ENCODE measurements around the gene PNP.

The PNP gene

GRCh38 chr14:20469890-20470602 lies 840 bp downstream of the PNP start:
- Histone ChIP-seq H3K4me3 (replicated peaks; ENCODE audit: insufficient read depth, low read length) (peak overlapping the region; percentile 97), H3K27ac (replicated peaks) (peak overlapping the region; percentile 98), H3K27me3 (ENCODE audit: insufficient read depth, poor library complexity, severe bottlenecking) (no peaks in the 10 kb centered on the region)
- peak; percentile 73 to 81 for DNase-seq (ENCODE audit: low read depth in 1 of 2, low spot score in 1 of 2)
- TF ChIP-seq POLR2AphosphoS5 (IDR thresholded peaks at IDR 0.05; ENCODE audit: low read depth) (peak; percentile 74), GABPA (IDR thresholded peaks at IDR 0.05; ENCODE audit: low read depth) (no peak), CTCF (IDR thresholded peaks at IDR 0.05; ENCODE audit: insufficient read depth, low read length) (no peak), REST (IDR thresholded peaks at IDR 0.05; ENCODE audit: insufficient replicate concordance, low read depth) (no peak), SPI1 (IDR thresholded peaks at IDR 0.05; ENCODE audit: borderline replicate concordance, low read depth) (peak; percentile 91)

GRCh38 chr14:20470603-20470901 lies 1.3 kb downstream of the PNP start:
- no peak for TF ChIP-seq GABPA (IDR thresholded peaks at IDR 0.05; ENCODE audit: low read depth)
- no peak for TF ChIP-seq SPI1 (IDR thresholded peaks at IDR 0.05; ENCODE audit: borderline replicate concordance, low read depth)
- TF ChIP-seq CTCF (IDR thresholded peaks at IDR 0.05; ENCODE audit: insufficient read depth, low read length) = no peak
- no peak for TF ChIP-seq POLR2AphosphoS5 (IDR thresholded peaks at IDR 0.05; ENCODE audit: low read depth)
- TF ChIP-seq REST (IDR thresholded peaks at IDR 0.05; ENCODE audit: insufficient replicate concordance, low read depth) = no peak
- peak overlapping the region; percentile 98 for H3K27ac ChIP-seq (replicated peaks)
- peak in 1 of 2 experiments; percentile 25 for DNase-seq (ENCODE audit: low read depth in 1 of 2, low spot score in 1 of 2)
- peak overlapping the region; percentile 97 for H3K4me3 ChIP-seq (replicated peaks; ENCODE audit: insufficient read depth, low read length)
- no peaks in the 10 kb centered on the region for H3K27me3 ChIP-seq (ENCODE audit: insufficient read depth, poor library complexity, severe bottlenecking)

GRCh38 chr14:20472536-20473169 lies 3.4 kb downstream of the PNP start:
- peak overlapping the region; percentile 98 for H3K27ac ChIP-seq (replicated peaks)
- H3K27me3 ChIP-seq (ENCODE audit: insufficient read depth, poor library complexity, severe bottlenecking) = no peaks in the 10 kb centered on the region
- TF ChIP-seq SPI1 (IDR thresholded peaks at IDR 0.05; ENCODE audit: borderline replicate concordance, low read depth) (no peak), GABPA (IDR thresholded peaks at IDR 0.05; ENCODE audit: low read depth) (no peak), CTCF (IDR thresholded peaks at IDR 0.05; ENCODE audit: insufficient read depth, low read length) (no peak), REST (IDR thresholded peaks at IDR 0.05; ENCODE audit: insufficient replicate concordance, low read depth) (no peak), POLR2AphosphoS5 (IDR thresholded peaks at IDR 0.05; ENCODE audit: low read depth) (no peak)
- no peak overlapping the region; the same call in 1 of the 2 replicates for H3K4me3 ChIP-seq (replicated peaks; ENCODE audit: insufficient read depth, low read length)
- DNase-seq (ENCODE audit: low read depth in 1 of 2, low spot score in 1 of 2) = no peak
